Psoas muscle (tissue), 8 donors: ENCODE measurements around the gene AFF1. TPM values are rescaled to one million over a fixed set of nuclear protein-coding genes. Genes with fewer than 3 reads are reported as not detected.
"Not testable (repeated sequence)": the region's sequence is repeated elsewhere in the genome, so short reads cannot be mapped to it uniquely, and the experiment has no call there.

Experiments used
- ATAC-seq, 4 donors: fragments of 200-7000 bp; cut with Tn5 transposase; one replicate each; pipeline ENCODE4 v1.9.1; 2020; ENCODE audit warnings: moderate library complexity in 3 of 4, mild to moderate bottlenecking in 2 of 4
- DNase-seq, 2 donors: peaks; one replicate each; pipeline ENCODE4 v3.0.0-alpha.2; 2020
- H3K27ac ChIP-seq: fragments of 200-600 bp; one replicate; pipeline ENCODE4 v1.8.0; 2022
- H3K27me3 ChIP-seq, 3 donors: fragments of 200-600 bp in 1 of 3; one replicate each; pipeline versions ENCODE4 v1.6.1 to v1.8.0; 2013 to 2022; ENCODE audit warnings: low read length in 2 of 3, mild to moderate bottlenecking in 2 of 3, moderate library complexity in 1 of 3; ENCODE audit not compliant: insufficient read depth in 3 of 3
- H3K36me3 ChIP-seq, 2 donors: fragments of 200-600 bp in 1 of 2; one replicate each; pipeline versions ENCODE4 v1.6.1 to v1.8.0; 2013 to 2022; ENCODE audit warnings: low read depth in 1 of 2, mild to moderate bottlenecking in 1 of 2, moderate library complexity in 1 of 2; ENCODE audit not compliant: insufficient read depth in 1 of 2
- H3K4me1 ChIP-seq: fragments of 200-600 bp; one replicate; pipeline ENCODE4 v1.8.0; 2022
- H3K4me3 ChIP-seq: fragments of 200-600 bp; one replicate; pipeline ENCODE4 v1.8.0; 2022; ENCODE audit warnings: mild to moderate bottlenecking
- H3K9me3 ChIP-seq: fragments of 200-600 bp; one replicate; pipeline ENCODE4 v1.8.0; 2022
- WGBS, 3 donors: extraction: QIAGEN DNeasy Blood & Tissue Kit; methylation state at CpG; one replicate each; pipeline versions ENCODE4 v1.1.6 to v1.1.7; 2013; 5-methylcytosine and 5-hydroxymethylcytosine counted together
- intact Hi-C, 2 donors: fragments of 100-400 bp; cut with DNase I; formaldehyde crosslinking; loops; one replicate each; pipeline versions ENCODE4 v1.11.0 to v1.14.2; 2022
- polyA plus RNA-seq, 3 donors: library from polyadenylated mRNA; stranded (reverse); fragments of 200-250 nt; gene quantifications; one replicate each; pipeline ENCODE4 v1.2.3, GENCODE V29; 2013
- total RNA-seq, 4 donors: library from RNA; stranded (reverse); fragmentation: NEBNext Ultra II Directional in 2 of 4; extraction: Animal tissue kit (Norgen Biotek cat#: 25700) in 2 of 4; gene quantifications; one replicate each; pipeline versions ENCODE4 v1.2.1 to v1.2.4, GENCODE V29; 2021 to 2023
- TF ChIP-seq, protein P1 (sequence below): fragments of 200-600 bp; IDR thresholded peaks from one replicate; pipeline ENCODE4 v1.8.0; 2022; ENCODE audit warnings: antibody characterized with exemption
- donor health status: healthy with polysubstance abuse.
- donor health status: DM: no; HTN: no; CAD: no; lungs with moderate emphysema.
- donor health status: Bipolar disorder and iron deficiency.
- donor health status: healthy.
- donor health status: DM: yes; HTN: yes; CAD: no.
- donor health status: DM: no; HTN: no; CAD: no.
- donor health status: DM: no; HTN: no; CAD: no.
- donor health status: DM: yes; HTN: yes; CAD: no.

The AFF1 gene
- total and polyA plus RNA-seq, 7 donors, result 62.7 to 171 (median 120) TPM

DNA sequence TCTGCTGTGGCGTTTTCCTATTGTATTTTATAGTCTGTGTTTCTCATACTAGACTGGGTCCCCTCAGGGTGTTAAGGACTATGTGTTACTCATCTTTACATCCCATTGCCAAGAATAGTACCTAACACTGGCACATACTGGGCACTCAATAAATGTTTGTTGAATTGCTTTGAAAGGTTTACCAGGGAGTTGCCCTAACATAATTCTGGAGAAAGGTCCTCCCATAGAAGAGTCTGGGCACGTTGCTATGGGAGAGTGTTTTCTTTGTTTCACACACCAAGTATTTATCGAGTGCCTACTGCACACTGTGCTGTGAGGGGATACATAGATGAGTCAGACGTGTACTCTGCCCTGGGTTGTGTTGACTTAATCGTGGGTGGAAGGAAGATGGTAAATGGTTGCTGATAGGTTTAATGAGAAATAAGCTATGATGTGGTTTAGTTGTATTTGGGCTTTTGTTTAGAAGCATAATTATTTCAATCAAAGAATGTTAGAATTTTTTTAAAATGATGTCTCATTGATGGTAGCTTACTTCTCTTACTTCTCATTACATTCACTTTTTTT is 42.9 kb downstream of the AFF1 start:
- H3K27me3 ChIP-seq, result no peaks in the 10 kb centered on the region
- H3K27ac ChIP-seq, result no peak overlapping the region
- ATAC-seq, result peak; percentile 49 to 58 (median 53)
- peaks cover 6% of the 10 kb centered on the region for H3K4me1 ChIP-seq
- no peaks in the 10 kb centered on the region for H3K9me3 ChIP-seq
- no peaks in the 10 kb centered on the region for H3K36me3 ChIP-seq
- TF ChIP-seq, protein P1, sequence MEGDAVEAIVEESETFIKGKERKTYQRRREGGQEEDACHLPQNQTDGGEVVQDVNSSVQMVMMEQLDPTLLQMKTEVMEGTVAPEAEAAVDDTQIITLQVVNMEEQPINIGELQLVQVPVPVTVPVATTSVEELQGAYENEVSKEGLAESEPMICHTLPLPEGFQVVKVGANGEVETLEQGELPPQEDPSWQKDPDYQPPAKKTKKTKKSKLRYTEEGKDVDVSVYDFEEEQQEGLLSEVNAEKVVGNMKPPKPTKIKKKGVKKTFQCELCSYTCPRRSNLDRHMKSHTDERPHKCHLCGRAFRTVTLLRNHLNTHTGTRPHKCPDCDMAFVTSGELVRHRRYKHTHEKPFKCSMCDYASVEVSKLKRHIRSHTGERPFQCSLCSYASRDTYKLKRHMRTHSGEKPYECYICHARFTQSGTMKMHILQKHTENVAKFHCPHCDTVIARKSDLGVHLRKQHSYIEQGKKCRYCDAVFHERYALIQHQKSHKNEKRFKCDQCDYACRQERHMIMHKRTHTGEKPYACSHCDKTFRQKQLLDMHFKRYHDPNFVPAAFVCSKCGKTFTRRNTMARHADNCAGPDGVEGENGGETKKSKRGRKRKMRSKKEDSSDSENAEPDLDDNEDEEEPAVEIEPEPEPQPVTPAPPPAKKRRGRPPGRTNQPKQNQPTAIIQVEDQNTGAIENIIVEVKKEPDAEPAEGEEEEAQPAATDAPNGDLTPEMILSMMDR, result no peak
- intact Hi-C loops, result no loop called here
- WGBS, 3 donors, result 75 to 79% (median 77%) methylated on average over 5 of the region's 5 CpGs
- DNase-seq, result no peak
- no peak overlapping the region for H3K4me3 ChIP-seq

DNA sequence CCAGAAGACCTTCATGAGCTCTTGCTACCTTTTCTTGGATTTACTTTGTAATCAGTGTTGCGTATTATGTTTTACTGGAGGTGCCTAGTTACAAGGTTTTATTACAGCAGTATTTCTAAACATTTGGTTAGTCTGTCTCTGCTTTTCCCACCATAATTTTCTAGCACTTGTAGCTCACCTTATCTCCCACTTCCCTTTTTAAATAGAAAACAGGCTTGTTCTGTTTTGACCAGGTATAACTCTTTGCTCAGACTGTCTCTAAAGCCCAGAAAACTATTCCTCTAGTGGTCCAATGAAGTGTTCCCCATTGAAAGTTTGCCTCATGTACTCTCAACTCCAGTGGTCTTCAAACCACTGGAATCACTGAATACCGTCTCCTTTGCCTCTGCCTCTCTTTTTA is 43.9 kb downstream of the AFF1 start:
- Histone ChIP-seq H3K27me3 (no peaks in the 10 kb centered on the region), H3K27ac (no peak overlapping the region), H3K4me3 (no peak overlapping the region), H3K9me3 (no peaks in the 10 kb centered on the region), H3K36me3 (no peaks in the 10 kb centered on the region), H3K4me1 (no peaks in the 10 kb centered on the region)
- no peak for ATAC-seq
- DNase-seq, result no peak
- TF ChIP-seq, protein P1, result no peak
- WGBS, 3 donors, result 48 to 50% (median 50%) methylated on average over 2 of the region's 2 CpGs
- intact Hi-C loops, result no loop called here

DNA sequence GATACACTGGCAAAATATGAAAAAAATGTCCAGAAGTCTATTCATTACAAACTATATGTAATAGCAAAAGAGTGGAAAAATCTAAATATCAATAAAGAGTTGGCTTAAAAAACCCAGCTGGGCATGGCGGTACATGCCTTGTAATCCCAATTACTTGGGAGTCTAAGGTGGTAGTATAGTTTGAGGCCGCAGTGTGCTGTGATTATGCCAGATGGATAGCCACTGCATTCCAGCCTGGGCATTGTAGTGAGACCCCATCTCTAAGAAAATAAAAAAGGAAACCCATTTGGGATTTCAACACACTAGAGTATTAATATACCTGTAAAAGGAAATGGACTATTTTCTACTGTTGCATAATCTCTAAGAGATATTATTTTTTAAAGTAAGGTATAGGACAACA is 45.4 kb downstream of the AFF1 start:
- 92 to 100% (median 98%) methylated on average over 2 of the region's 2 CpGs for WGBS, 3 donors
- Histone ChIP-seq H3K36me3 (no peaks in the 10 kb centered on the region), H3K27me3 (no peaks in the 10 kb centered on the region), H3K27ac (no peak overlapping the region), H3K9me3 (no peaks in the 10 kb centered on the region), H3K4me3 (no peak overlapping the region), H3K4me1 (no peaks in the 10 kb centered on the region)
- DNase-seq, result no peak
- intact Hi-C loops, result no loop called here
- TF ChIP-seq, protein P1, result no peak
- ATAC-seq, result no peak

DNA sequence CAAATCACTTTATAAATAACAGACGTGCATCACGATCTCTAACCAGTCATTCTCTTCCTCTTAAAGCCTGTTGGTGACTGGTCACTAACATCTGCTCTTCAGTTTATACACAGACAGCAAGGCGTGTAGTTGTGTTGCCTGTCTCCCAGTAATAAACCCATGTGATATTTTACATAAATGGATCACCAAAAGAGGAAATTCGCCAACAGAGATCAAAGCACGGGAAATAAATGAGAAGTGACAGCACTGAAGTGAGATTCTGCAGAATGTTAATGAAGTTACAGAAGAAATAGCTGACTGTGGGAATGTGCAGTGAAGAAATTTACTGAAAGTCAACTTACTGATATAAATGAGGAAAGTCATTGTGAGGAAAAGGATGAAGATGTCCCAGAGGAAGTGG is 47.0 kb downstream of the AFF1 start:
- peak in 1 of 4 donors; percentile 58 for ATAC-seq
- no peak overlapping the region for H3K27ac ChIP-seq
- 75 to 85% (median 84%) methylated on average over 5 of the region's 5 CpGs for WGBS, 3 donors
- H3K9me3 ChIP-seq, result no peaks in the 10 kb centered on the region
- no peak overlapping the region for H3K4me3 ChIP-seq
- H3K4me1 ChIP-seq, result no peaks in the 10 kb centered on the region
- intact Hi-C loops, result no loop called here
- no peak for DNase-seq
- no peaks in the 10 kb centered on the region for H3K27me3 ChIP-seq
- H3K36me3 ChIP-seq, result no peaks in the 10 kb centered on the region
- TF ChIP-seq, protein P1, result no peak

DNA sequence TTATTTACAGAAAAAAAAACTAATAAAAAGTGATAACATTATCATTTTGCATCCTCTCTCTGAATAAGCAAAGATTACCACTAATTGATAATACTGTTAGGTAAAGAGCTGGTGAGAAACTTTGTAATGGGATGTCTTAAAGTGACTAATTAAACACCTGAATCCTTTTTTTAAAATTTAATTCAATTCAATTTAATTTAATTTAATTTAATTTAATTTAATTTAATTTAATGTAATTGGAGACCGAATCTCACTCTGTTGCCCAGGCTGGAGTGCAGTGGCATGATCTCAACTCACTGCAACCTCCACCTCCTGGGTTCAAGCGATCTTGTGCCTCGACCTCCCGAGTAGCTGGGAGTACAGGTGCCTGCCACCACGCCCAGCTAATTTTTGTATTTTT is 51.0 kb downstream of the AFF1 start:
- H3K27me3 ChIP-seq, H3K9me3 ChIP-seq, H3K4me3 ChIP-seq, DNase-seq, intact Hi-C loops, H3K4me1 ChIP-seq, H3K36me3 ChIP-seq, H3K27ac ChIP-seq, ATAC-seq: not testable (repeated sequence)
- WGBS, 3 donors, result 97 to 98% (median 98%) methylated on average over 5 of the region's 5 CpGs

DNA sequence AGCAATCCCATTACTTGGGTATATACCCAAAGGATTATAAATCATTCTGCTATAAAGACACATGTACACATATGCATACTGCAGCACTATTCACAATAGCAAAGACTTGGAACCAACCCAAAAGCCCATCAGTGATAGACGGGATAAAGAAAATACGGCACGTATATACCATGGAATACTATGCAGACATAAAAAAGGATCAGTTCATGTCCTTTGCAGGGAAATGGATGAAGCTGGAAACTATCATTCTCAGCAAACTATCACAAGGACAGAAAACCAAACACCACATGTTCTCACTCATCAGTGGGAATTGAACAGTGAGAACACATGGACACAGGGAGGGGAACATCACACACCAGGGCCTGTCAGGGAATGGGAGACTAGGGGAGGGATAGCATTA is 54.8 kb downstream of the AFF1 start:
- intact Hi-C loops, H3K27ac ChIP-seq, H3K36me3 ChIP-seq, H3K4me3 ChIP-seq, DNase-seq, H3K9me3 ChIP-seq, H3K27me3 ChIP-seq, H3K4me1 ChIP-seq, ATAC-seq: not testable (repeated sequence)
- WGBS, 3 donors, result 94 to 98% (median 97%) methylated on average over 3 of the region's 3 CpGs
